Stomach smooth muscle (tissue), 2 donors: ENCODE measurements around the gene TMEM114.

Experiments used
- H3K27ac ChIP-seq: one replicate; pipeline ENCODE4 v1.7.0; 2013; ENCODE audit warnings: mild to moderate bottlenecking, low read length, inconsistent platforms
- H3K27me3 ChIP-seq, 2 donors: one replicate each; pipeline ENCODE4 v1.7.0; 2013; ENCODE audit warnings: low read length in 2 of 2; ENCODE audit not compliant: insufficient read depth in 2 of 2, control insufficient read depth in 1 of 2
- H3K36me3 ChIP-seq, 2 donors: one replicate each; pipeline ENCODE4 v1.7.0; 2013; ENCODE audit warnings: low read length in 2 of 2; ENCODE audit not compliant: control insufficient read depth in 2 of 2, insufficient read depth in 2 of 2
- H3K4me1 ChIP-seq: one replicate; pipeline ENCODE4 v1.7.0; 2013; ENCODE audit warnings: low read length; ENCODE audit not compliant: control insufficient read depth, insufficient read depth
- H3K4me3 ChIP-seq, 2 donors: one replicate each; pipeline ENCODE4 v1.7.0; 2013; ENCODE audit warnings: low read length in 2 of 2
- H3K9ac ChIP-seq, 2 donors: one replicate each; pipeline ENCODE4 v1.7.0; 2013; ENCODE audit warnings: low read length in 2 of 2, mild to moderate bottlenecking in 1 of 2
- H3K9me3 ChIP-seq, 2 donors: one replicate each; pipeline ENCODE4 v1.7.0; 2013; ENCODE audit warnings: low read length in 2 of 2; ENCODE audit not compliant: control insufficient read depth in 2 of 2
- donor health status: healthy.
- donor health status: Pancreatic carcinoma.

Gene TMEM114

DNA sequence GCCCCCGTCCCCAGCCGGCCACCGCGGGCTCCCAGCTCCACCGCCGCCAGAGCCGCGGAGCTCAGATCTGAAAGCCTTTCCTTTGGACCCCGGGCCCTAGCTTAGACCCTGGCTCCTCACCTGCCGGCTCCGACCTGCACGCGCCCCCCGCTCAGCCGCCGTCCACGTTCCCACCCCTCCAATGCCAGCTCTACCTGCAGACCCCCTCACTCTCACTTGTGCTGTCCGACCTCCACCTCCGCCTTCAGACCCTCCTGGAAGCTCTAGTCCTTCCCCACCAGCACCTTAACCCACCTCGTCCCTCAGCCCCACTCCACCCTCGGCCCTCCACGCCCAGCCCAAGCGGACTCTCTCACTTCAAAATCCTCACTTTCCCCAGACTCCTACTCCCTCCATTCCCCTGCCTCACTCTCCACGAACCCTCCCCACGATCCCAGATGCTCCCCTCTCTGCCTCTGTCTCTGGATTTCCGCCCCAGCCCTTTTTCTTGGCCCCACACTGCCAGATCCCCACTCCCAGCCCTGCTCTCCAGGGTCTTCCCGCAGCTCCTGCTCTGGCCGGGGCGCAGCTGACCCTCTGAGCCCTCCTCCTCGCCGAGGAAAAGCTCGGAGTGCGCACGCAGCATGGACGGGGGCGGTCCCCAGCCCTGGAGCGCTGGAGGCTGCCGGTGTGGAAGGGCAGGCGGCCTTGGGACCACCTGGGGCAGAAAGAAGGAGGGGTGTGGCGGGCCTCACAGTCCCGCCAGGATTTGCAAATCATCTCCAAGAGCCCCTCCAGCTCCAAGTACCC, at the start of gene TMEM114:
Gene TMEM114, minus strand, starts transcription at position 612 of the 789 bp plus-strand sequence. CDS start 673 bp downstream, outside the sequence.
- Histone ChIP-seq H3K9ac (no peak within 1 kb of the TSS), H3K27ac (no peak within 1 kb of the TSS), H3K4me1 (peaks cover 7% of the 10 kb centered on the region), H3K4me3 (peak within 1 kb of the TSS in 1 of 2 donors; percentile 40), H3K9me3 (no peaks in the 10 kb centered on the region), H3K36me3 (no peaks in the 10 kb centered on the region), H3K27me3 (peaks cover 33 to 47% of the 10 kb centered on the region in 2 donors)

DNA sequence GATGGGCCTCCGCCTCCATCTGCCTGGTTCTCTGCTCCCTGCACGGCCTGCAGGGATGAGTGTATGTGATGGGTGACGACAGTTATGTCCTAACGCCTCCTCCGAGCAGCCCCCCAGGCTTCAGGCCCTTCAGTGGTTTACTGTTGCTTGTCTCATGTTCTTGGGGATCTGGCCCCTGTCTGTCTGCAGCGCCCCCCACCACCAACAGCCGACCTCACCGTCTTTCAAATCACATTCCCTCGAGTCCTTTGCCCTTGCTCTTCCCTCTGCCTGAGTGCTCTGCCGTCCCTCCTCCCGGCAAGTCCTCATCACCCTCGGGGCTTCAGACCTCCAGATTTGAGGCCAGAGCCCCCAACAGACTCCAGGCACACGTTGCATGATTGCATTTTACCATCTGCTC, 49.4 kb upstream of the TMEM114 start:
- peaks cover 62 to 80% of the 10 kb centered on the region in 2 donors for H3K36me3 ChIP-seq
- H3K4me1 ChIP-seq: no peaks in the 10 kb centered on the region
- no peaks in the 10 kb centered on the region for H3K27me3 ChIP-seq
- no peaks in the 10 kb centered on the region for H3K9me3 ChIP-seq
- H3K27ac ChIP-seq: no peak overlapping the region
- no peak overlapping the region for H3K9ac ChIP-seq
- no peak overlapping the region for H3K4me3 ChIP-seq

DNA sequence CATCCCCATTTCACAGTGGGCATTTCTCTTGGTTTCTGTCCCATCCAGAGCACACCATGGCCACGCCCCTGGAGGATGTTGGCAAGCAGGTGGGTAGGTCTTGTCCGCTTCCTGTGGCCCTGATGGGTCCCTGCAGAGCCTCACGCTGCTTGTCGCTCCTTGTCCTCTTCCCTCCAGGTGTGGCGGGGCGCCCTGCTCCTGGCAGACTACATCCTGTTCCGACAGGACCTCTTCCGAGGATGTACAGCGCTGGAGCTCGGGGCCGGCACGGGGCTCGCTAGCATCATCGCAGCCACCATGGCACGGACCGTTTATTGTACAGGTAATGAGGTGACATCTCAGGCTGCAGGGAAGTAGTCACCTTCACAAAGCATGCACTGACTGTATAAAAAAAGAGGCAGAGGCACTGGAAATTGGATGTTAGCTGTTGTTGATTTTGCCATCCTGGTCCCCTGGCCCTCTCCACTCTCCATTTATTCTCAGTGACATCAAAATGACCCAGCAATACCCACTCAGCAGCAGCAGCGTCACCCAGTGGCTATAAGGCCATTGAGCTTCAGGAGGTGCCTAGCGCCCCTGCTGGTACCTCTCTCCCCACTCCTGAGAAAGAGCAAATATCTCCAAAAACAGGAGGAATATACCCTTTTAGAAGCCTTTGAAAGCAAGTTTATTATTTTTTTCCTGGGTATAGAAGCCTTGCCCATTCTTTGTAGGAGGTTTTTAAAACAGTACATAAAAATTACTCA, 44.9 kb upstream of the TMEM114 start:
- peaks cover 37 to 72% of the 10 kb centered on the region in 2 donors for H3K36me3 ChIP-seq

DNA sequence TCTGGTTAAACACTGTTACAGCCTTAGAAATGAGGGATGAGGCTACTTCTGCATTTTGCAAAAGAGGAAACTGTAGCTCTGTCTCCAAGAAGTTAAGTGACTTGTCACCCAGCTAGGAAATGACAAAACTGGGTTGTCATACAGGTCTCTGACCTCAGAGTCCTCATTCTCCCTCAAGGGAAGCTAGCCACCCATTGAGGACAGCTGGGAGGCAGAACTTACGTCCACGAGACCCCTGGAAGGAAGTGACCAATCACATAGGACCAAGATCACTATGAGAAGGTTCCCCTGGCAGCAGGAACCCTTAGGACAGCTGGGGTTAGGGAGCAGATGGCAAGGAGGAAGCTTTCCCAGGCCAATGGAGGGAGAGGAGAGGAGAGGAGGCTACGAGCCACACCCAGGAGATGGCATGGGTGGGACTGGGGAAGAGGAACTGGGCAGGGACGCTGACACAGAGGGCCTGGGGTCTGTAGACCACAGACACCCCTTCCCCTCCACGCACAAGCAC, 42.4 kb upstream of the TMEM114 start:
- Histone ChIP-seq H3K36me3 (peaks cover 47 to 75% of the 10 kb centered on the region in 2 donors), H3K4me1 (no peaks in the 10 kb centered on the region), H3K27ac (peak overlapping the region; percentile 11), H3K4me3 (no peak overlapping the region), H3K9me3 (no peaks in the 10 kb centered on the region), H3K27me3 (no peaks in the 10 kb centered on the region), H3K9ac (no peak overlapping the region)

More for the DNA sequence above, 44.9 kb upstream of the TMEM114 start:
- Histone ChIP-seq H3K4me3 (no peak overlapping the region), H3K27ac (no peak overlapping the region), H3K27me3 (no peaks in the 10 kb centered on the region), H3K9me3 (no peaks in the 10 kb centered on the region), H3K9ac (no peak overlapping the region), H3K4me1 (no peaks in the 10 kb centered on the region)

DNA sequence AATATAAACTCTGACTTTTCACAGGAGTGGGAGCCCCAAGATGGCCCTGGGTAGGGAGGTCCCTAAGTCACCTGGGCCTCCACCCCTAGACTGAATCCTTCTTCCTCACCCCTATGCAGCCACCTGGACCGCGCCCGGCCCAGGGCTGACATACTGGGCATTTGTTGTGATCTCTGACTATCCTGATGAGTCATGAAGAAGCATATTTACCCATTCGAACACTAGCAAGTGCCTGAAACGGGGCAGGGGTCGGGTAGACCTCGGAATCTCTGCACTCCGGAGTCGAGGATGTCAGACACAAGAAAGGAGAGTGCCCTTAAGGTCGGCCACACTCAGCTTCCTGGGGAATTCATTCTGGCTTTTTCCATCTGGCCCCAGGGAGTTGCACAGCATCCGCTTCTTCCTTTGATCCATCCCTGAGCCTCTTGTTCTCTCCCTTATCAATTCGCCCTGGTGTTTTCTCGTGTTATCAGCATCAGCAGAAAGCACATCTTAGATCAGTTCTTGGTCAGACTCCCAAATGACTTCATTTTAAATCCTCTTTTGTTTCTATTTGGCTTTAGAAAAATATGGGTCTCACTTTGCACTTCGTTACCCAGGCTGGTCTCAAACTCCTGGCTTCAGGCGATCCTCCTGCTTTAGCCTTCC, 41.6 kb upstream of the TMEM114 start:
- Histone ChIP-seq H3K27ac (peak overlapping the region; percentile 11), H3K4me1 (no peaks in the 10 kb centered on the region), H3K36me3 (peaks cover 48 to 75% of the 10 kb centered on the region in 2 donors), H3K4me3 (no peak overlapping the region), H3K9me3 (no peaks in the 10 kb centered on the region), H3K27me3 (no peaks in the 10 kb centered on the region), H3K9ac (no peak overlapping the region)

DNA sequence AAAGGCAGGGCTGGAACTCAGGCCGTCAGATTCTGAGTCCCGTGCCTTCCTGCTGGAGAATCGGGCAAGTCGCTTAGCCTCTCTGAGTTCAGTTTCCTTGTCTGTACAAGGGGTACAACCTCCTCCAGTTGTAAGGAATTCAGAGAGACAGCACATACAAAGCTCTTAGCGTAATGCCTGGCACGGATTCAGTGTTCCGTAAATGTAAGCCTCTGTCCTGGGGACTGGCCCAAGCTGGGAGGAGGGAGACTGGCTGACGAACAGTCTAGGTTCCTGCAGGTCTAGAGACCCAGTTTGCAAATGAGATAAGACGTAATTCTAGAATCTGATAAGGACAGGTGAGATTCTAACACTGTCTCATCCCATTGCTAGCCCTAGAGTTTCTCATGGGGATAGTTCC, 41.1 kb upstream of the TMEM114 start:
- H3K27ac ChIP-seq: no peak overlapping the region
- H3K27me3 ChIP-seq: no peaks in the 10 kb centered on the region
- H3K36me3 ChIP-seq: peaks cover 47 to 71% of the 10 kb centered on the region in 2 donors
- H3K4me3 ChIP-seq: no peak overlapping the region
- H3K9ac ChIP-seq: no peak overlapping the region
- H3K9me3 ChIP-seq: no peaks in the 10 kb centered on the region
- H3K4me1 ChIP-seq: no peaks in the 10 kb centered on the region

DNA sequence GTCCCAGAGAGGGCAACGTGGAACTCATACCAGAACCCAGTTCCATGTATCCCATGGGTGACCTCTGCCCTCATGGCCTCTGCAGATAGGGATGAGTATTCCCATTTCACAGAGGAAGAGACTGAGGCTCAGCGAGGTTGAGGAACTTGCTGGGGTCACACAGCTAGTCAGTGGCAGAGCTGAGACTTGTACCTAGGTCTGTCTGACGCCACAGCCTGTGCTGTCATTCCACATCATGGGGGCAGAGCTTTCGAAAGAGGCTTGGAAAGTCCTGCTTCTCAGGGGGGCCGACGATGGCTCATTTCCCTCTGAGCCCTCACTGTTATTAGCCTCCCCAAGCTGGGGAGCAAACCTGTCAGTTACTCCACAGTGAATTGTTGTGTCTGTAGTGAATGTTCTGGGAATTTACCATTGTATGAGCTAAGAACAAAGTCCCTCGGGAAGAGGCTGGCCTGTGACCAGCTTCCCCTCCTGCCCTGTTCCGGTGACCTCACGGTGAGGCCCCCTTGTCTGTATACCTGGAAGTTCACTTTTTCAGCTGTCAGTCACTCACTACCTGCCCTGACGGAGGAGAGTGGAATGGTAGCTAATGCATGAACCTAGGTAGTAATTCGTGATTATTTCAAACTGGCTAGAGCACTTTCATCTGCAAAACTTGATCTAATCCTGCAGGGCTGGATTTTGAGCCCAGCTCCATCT, 40.1 kb upstream of the TMEM114 start:
- Histone ChIP-seq H3K27ac (no peak overlapping the region), H3K4me1 (no peaks in the 10 kb centered on the region), H3K9ac (no peak overlapping the region), H3K36me3 (peaks cover 49 to 73% of the 10 kb centered on the region in 2 donors), H3K27me3 (no peaks in the 10 kb centered on the region), H3K9me3 (no peaks in the 10 kb centered on the region), H3K4me3 (no peak overlapping the region)

DNA sequence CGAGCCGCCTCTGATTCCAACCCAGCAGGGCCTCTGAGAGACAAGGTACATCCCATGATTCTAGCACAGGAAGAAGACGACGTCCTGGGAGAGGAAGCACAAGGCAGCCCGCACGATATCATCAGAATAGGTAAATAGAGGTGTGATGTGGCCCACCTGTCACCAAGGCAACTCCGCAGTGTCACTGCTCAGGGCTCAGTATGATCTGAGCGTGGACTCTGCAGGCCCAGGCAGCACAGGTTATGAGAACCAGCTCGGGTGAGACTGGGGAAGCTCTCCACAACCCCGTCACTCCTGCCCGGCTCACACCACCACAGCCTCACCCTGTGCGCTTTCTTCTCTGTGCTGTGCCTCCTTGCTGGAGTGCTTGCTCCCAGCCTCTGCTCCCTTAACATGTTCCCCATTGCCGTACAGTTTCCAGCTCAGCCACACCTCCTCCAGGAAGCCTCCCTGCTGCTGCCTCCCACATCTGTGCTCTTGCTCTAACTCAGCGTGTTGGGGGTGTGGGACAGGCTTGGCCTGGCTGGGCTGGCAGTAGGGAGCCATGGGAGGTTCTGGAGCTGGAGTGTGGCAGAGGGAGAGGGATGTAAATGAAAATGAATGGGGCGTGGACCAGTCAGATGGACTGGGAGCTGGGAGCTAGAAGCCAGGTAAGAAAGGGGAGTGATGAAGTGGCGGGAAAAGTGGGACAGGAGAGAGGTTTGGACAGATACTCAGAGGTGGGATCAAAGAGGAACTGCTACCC, 38.8 kb upstream of the TMEM114 start:
- H3K4me1 ChIP-seq: no peaks in the 10 kb centered on the region
- H3K36me3 ChIP-seq: peaks cover 48 to 67% of the 10 kb centered on the region in 2 donors
- no peaks in the 10 kb centered on the region for H3K9me3 ChIP-seq

DNA sequence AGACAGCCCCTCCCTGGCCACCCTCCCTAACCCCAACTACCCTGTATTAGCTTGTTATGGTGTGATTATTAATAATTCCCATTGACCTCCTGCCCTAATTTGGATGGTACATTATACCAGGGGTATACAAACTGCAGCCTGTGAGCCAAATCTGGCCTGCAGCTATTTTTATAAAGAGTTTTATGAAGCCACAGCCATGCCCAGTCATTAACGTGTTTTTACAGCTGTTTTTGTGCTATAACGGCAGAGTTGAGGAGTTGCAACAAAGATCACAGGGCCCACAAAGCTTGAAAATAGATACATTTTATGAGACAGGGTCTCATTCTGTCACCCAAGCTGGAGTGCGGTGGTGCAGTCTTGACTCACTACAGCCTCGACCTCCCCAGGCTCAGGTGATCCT, 37.1 kb upstream of the TMEM114 start:
- Histone ChIP-seq H3K9me3 (no peaks in the 10 kb centered on the region), H3K36me3 (peaks cover 48 to 50% of the 10 kb centered on the region in 2 donors), H3K4me1 (peaks cover 3% of the 10 kb centered on the region), H3K27ac (no peak overlapping the region), H3K4me3 (no peak overlapping the region), H3K27me3 (no peaks in the 10 kb centered on the region), H3K9ac (no peak overlapping the region)

More for the DNA sequence above, 38.8 kb upstream of the TMEM114 start:
- no peaks in the 10 kb centered on the region for H3K27me3 ChIP-seq
- H3K9ac ChIP-seq: no peak overlapping the region
- H3K27ac ChIP-seq: no peak overlapping the region
- no peak overlapping the region for H3K4me3 ChIP-seq
